Fibroblast of skin of left quadriceps (primary cell): ENCODE results near the gene PRMT7.

Experiments
- DNase-seq, 2 experiments: peaks; one replicate each; pipeline ENCODE4 v3.0.0-alpha.2; 2013; ENCODE audit warnings: low read depth in 2 of 2

PRMT7 gene

GRCh38 chr16:68362947-68363657 is 52.3 kb downstream of the PRMT7 start:
- DNase-seq = no peak

GRCh38 chr16:68363658-68364521 is 53.1 kb downstream of the PRMT7 start:
- DNase-seq = no peak

DNA sequence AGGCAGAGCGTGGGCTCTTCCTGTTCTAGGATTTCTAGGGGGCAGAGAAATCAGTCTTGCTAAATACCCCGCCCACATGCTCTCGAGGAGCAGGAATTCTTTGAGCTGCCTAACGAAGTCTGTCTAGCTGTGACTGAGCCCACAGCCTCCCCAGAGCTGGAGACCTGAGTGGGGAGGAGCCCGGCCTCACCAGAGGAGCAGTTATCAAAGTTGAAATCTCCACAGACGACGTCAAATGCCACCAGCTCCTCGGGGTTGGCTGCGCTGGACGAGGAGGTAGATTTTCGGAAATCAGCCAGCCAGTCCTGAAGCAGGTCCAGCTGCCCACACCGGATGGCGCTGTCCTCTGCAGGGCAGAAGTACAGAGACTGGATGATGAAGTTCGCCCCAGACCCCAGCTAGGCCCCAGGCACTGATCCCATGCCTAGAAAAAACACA is 53.8 kb downstream of the PRMT7 start:
- no peak for DNase-seq

DNA sequence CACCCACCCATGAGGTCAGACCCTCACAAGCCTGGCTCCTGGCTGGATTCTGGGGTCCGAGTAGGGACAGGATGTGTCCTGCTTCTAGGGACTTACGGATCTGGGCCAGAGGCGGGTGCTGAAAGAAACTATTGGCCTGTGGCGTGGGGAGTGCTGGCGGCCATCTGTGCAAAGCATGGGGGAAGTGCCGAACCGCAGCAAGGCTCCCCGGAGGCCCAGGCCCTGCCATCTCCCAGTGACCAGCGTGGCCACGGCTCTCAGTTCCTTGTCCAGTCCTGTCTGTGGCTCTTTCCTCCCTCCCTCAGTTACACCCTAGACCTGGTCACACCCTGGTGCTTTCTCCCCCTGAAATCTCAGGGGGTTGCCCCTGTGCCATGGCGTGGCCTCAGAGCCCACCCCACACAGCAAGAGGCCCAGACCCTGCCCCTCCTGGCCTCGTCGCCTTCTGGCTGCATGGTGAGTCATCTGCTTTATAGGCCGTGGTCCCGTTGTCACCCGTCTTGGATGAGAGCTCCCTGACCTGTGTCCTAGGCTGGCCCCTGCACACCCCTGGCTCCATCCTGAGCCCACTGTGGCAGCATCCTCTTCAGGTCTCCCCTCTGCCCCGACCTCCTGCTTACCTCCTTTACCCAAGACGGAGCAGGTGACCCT is 54.5 kb downstream of the PRMT7 start:
- DNase-seq = no peak

GRCh38 chr16:68366062-68366461 is 55.2 kb downstream of the PRMT7 start:
- no peak for DNase-seq

DNA sequence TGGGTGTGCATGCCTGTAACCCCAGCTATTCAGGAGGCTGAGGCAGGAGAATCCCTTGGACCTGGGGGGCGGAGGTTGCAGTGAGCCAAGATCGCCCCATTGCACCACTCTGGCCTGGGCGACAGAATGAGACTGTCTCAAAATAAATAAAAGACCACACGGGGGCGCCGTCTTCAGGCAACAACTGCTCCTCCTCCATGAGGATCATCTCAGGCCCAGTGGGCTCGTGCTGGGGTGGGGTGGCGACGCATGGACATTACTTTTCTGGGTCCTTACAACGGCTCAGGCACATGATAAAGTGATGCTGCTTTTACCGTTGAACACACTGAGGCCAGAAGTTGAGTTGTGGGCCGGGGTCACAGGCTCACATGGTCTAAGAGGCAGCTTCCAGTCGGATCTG is 56.2 kb downstream of the PRMT7 start:
- no peak for DNase-seq

GRCh38 chr16:68367440-68367839 is 56.6 kb downstream of the PRMT7 start:
- no peak for DNase-seq

DNA sequence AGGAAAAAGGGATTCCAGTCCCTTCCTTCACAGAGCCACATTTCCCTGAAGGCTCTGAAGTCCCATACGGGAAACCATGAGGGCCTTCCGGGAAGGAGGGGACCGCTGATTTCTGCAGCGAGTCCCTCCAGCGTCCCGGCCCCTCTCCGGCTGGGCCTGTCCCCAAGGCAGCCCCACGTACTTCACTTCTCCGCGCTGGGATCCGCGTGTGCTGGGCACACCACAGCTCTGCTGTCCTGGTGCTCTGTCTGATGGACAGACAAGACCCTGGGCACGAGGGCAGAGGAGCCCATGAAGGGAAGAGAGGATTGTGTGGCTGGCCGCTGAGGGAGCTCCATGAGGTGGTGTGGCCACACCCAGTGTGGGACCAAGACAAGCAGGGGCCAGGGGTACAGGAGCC is 57.1 kb downstream of the PRMT7 start:
- DNase-seq = no peak

- DNase-seq = no peak
Observed at GRCh38 chr16:68368301-68368888, 57.6 kb downstream of the PRMT7 start.

DNA sequence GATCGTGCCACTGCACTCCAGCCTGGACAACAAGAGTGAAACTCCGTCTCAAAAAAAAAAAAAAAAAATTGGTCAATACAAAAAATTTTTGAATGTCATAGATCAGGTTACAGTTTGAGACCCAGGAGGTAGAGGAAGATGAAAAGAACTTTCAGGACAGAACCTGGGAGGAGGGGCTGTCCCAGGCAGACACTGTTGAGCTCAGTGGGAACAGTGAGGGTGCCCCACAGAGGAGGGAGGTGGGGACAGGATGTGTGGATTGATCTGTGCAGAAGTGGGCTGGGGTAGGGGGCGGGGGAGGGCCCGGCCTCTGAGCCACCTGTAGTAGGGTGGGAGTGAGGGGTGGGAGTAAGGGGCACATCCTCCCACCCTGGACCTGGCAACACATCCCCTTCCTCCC is 58.3 kb downstream of the PRMT7 start:
- no peak for DNase-seq

DNA sequence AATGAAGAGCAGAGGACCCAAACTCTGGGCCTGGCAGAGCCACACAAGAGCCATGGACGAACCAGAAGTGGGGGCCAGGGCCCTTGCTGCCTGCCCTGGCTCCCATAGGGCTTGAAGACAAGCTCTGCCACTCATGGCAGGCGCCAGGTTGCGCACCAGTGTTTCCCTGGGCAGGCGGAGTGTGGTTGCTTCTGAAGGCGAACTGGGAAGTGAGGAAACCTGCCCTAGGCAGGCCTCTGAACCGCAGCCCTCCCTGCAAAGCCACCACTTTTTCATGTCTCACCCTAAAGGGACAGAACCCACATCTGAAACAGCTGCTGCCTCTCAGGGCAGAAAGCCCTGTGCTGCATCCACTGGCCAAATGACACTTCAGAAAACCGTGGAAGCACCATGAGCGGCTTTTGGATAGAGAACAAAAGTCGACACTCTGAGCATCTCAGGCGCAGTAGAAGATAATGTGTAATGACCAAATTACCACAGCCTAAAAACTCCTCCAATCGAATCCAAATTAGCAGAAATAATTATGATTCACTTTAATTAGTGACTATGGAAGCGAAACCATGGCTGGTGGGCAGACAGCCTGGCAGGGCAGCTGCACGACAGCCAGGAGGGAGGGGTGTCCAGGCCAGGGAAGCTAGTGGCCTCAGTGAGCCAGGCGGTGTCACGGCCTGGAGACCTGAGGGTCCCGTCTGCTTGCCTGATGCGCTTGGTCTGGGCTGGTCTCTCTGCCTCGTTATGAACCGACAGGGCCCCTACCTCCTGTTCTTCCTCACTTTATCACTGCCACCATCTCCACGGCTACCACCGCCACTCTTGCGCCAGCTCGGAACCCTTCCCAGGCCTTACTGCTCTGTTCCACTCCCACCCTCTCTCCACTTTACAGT is 59.1 kb downstream of the PRMT7 start:
- no peak for DNase-seq

- DNase-seq = no peak
Observed at GRCh38 chr16:68370581-68371275, 59.9 kb downstream of the PRMT7 start.

- DNase-seq = no peak
Observed at GRCh38 chr16:68371276-68371651, 60.4 kb downstream of the PRMT7 start.

DNA sequence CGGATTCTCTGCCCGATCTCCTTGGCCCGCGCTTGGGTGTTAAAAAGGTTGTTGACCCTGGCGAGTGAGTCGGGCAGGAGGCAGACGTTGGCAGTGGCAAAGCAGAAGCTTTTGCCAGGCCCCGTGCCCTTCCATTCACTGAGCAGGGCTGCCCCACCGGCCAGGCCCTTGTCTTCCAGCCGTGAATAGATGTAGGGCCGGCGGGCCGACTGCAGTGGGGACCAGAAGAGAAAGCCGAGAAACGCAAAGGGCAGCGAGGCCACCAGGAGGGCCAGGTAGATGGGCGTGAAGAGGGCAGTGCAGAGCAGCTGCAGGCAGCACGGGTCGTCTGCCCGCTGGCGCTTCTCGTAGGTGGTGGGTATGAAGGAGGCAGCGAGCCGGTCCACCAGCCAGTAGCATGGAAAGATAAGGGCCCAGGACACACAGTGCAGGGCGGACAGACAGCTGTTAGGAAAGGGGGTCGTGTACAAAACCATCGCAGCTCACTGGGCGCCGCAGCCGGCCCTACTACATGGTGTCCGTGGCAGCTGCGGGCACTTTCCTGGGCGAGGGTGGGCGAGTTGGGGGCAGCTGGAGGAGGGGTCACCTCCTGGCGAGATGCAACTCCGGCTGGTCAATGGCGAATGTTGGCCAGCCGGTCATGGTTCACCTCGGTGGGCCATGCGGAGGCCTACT is 61.0 kb downstream of the PRMT7 start:
- no peak for DNase-seq

GRCh38 chr16:68372381-68372720 is 61.5 kb downstream of the PRMT7 start:
- DNase-seq = no peak

DNA sequence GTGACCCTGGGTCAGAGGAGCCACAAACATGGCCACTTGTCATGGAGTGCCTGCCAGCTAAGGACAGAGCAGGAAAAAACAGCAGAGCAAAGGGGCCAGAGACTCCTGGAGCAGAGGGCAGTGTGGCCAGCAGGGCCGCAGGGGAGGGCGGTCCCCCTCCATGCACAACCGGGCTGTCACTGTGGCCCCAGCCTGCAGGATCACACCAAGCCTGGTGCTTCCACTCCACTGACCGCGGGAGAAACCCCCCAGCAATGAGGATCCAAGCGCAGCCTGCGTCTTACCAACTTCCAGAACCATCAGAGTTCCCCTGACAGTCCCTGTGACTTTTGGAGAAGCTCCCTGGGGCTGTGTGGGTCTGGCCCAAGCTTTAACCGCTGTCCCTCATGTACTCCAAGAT is 62.0 kb downstream of the PRMT7 start:
- DNase-seq = no peak

- no peak for DNase-seq
Observed at GRCh38 chr16:68373528-68374245, 62.9 kb downstream of the PRMT7 start.

- DNase-seq = no peak
Observed at GRCh38 chr16:68374246-68374805, 63.5 kb downstream of the PRMT7 start.

- no peak for DNase-seq
Observed at GRCh38 chr16:68374961-68375660, 64.3 kb downstream of the PRMT7 start.
